GM18499 (cell line): ENCODE measurements around the gene CRACR2B.

Source experiments
- ATAC-seq: cut with Tn5 transposase; IDR thresholded peaks from one replicate; pipeline ENCODE4 v1.9.1; 2021; ENCODE audit warnings: moderate number of reproducible peaks; ENCODE audit not compliant: insufficient read depth, unreplicated experiment

CRACR2B gene

GRCh38 chr11:849951-850774 is 22.4 kb downstream of the CRACR2B start:
- no peak for ATAC-seq

GRCh38 chr11:850775-851763 is 23.4 kb downstream of the CRACR2B start:
- ATAC-seq = no peak

GRCh38 chr11:852762-853161 is 25.0 kb downstream of the CRACR2B start:
- ATAC-seq = no peak

GRCh38 chr11:853682-854448 is 26.1 kb downstream of the CRACR2B start:
- ATAC-seq = no peak

GRCh38 chr11:854601-855329 is 27.0 kb downstream of the CRACR2B start:
- ATAC-seq = no peak

GRCh38 chr11:855330-855674 is 27.6 kb downstream of the CRACR2B start:
- no peak for ATAC-seq

GRCh38 chr11:855796-856195 is 28.1 kb downstream of the CRACR2B start:
- ATAC-seq = no peak

GRCh38 chr11:856397-856796 is 28.7 kb downstream of the CRACR2B start:
- no peak for ATAC-seq

- ATAC-seq = no peak
Measured at GRCh38 chr11:858053-858761, 30.5 kb downstream of the CRACR2B start.

- ATAC-seq = no peak
Measured at GRCh38 chr11:858762-859339, 31.1 kb downstream of the CRACR2B start.

GRCh38 chr11:859394-860131 is 31.8 kb downstream of the CRACR2B start:
- no peak for ATAC-seq

GRCh38 chr11:860234-861104 is 32.8 kb downstream of the CRACR2B start:
- ATAC-seq = no peak

GRCh38 chr11:861105-861479 is 33.4 kb downstream of the CRACR2B start:
- no peak for ATAC-seq

GRCh38 chr11:862081-862661 is 34.5 kb downstream of the CRACR2B start:
- ATAC-seq = no peak

- ATAC-seq = no peak
Measured at GRCh38 chr11:862696-863022, 34.9 kb downstream of the CRACR2B start.

- no peak for ATAC-seq
Measured at GRCh38 chr11:863023-863909, 35.5 kb downstream of the CRACR2B start.
